Sigmoid colon (tissue), 7 donors: ENCODE data around the gene PLEKHA8. TPM values are rescaled to one million over a fixed set of nuclear protein-coding genes. Genes with fewer than 3 reads are reported as not detected.

Source experiments
- DNase-seq: peaks from one replicate; pipeline ENCODE4 v3.0.0-alpha.2; 2019
- H3K27ac ChIP-seq, 4 donors: fragments of 200-600 bp; sonication (generic); one replicate each; pipeline ENCODE4 v1.5.1; 2016 to 2019; ENCODE audit warnings: mild to moderate bottlenecking in 1 of 4
- H3K27me3 ChIP-seq, 3 donors: fragments of 200-600 bp; sonication (generic); one replicate each; pipeline ENCODE4 v1.5.1; 2019; ENCODE audit warnings: mild to moderate bottlenecking in 1 of 3
- H3K36me3 ChIP-seq, 4 donors: fragments of 200-600 bp; sonication (generic); one replicate each; pipeline ENCODE4 v1.5.1; 2016 to 2019
- H3K4me1 ChIP-seq, 4 donors: fragments of 200-600 bp; sonication (generic); one replicate each; pipeline ENCODE4 v1.5.1; 2017 to 2019
- H3K4me3 ChIP-seq, 4 donors: fragments of 200-600 bp; sonication (generic); one replicate each; pipeline ENCODE4 v1.5.1; 2017 to 2019; ENCODE audit warnings: mild to moderate bottlenecking in 2 of 4, moderate library complexity in 1 of 4
- H3K9me3 ChIP-seq, 4 donors: fragments of 200-600 bp in 3 of 4; sonication (generic) in 3 of 4; one replicate each; pipeline versions ENCODE4 v1.5.1 to v1.6.1; 2013 to 2019
- CTCF ChIP-seq, 4 experiments: fragments of 450-650 bp in 3 of 4; fragments of 200-600 bp in 1 of 4; IDR thresholded peaks; one replicate each; pipeline ENCODE4 v1.5.1; 2016 to 2019; ENCODE audit warnings: antibody characterized with exemption in 4 of 4, mild to moderate bottlenecking in 3 of 4, moderate library complexity in 2 of 4
- EP300 ChIP-seq, 4 donors: sonication (generic); formaldehyde crosslinking; IDR thresholded peaks; one replicate each; pipeline ENCODE4 v1.6.1; 2017; ENCODE audit warnings: antibody characterized with exemption in 4 of 4
- POLR2A ChIP-seq, 2 donors: fragments of 450-650 bp; IDR thresholded peaks; one replicate each; pipeline ENCODE4 v1.6.1; 2016; ENCODE audit warnings: antibody characterized with exemption in 2 of 2, mild to moderate bottlenecking in 2 of 2, moderate library complexity in 2 of 2
- POLR2AphosphoS5 ChIP-seq, 4 donors: sonication (generic); formaldehyde crosslinking; IDR thresholded peaks; one replicate each; pipeline ENCODE4 v1.6.1; 2017; ENCODE audit warnings: antibody characterized with exemption in 4 of 4
- WGBS, 2 donors: extraction: QIAGEN DNeasy Blood & Tissue Kit; methylation state at CpG; one replicate each; pipeline ENCODE4 v1.1.7; 2013; 5-methylcytosine and 5-hydroxymethylcytosine counted together
- intact Hi-C: fragments of 100-400 bp; cut with DNase I; formaldehyde crosslinking; loops from one replicate; pipeline ENCODE4 v1.15.1; 2023
- polyA plus RNA-seq, 3 donors: library from polyadenylated mRNA; stranded (reverse); fragments of 200-250 nt; gene quantifications; one replicate each; pipeline ENCODE4 v1.2.3, GENCODE V29; 2013
- total RNA-seq, 4 donors: library from RNA; depleted of rRNA; stranded (reverse); fragments of >200 nt; gene quantifications; one replicate each; pipeline ENCODE4 v1.1.0, GENCODE V29; 2016
- donor health status: healthy with polysubstance abuse.
- donor health status: Bipolar disorder and iron deficiency.
- donor health status: healthy.

PLEKHA8 gene
- total and polyA plus RNA-seq, 7 donors: 3.2 to 12.2 (median 7.7) TPM

GRCh38 chr7:30149640-30150272 lies 121.5 kb downstream of the PLEKHA8 start:
- Histone ChIP-seq H3K4me1 (peaks cover 0 to 9% (median 6%) of the 10 kb centered on the region in 4 donors), H3K27ac (no peak overlapping the region), H3K27me3 (no peaks in the 10 kb centered on the region), H3K36me3 (peaks cover 0 to 30% (median 4%) of the 10 kb centered on the region in 4 donors), H3K9me3 (no peaks in the 10 kb centered on the region), H3K4me3 (no peak overlapping the region)
- intact Hi-C loops: no loop called here
- no peak for TF ChIP-seq EP300 (IDR thresholded peaks at IDR 0.05)
- TF ChIP-seq CTCF (IDR thresholded peaks at IDR 0.05): no peak
- DNase-seq: no peak
- 87 to 90% methylated on average over 7 of the region's 7 CpGs for WGBS, 2 donors

GRCh38 chr7:30150711-30151110 lies 122.5 kb downstream of the PLEKHA8 start:
- Histone ChIP-seq H3K9me3 (no peaks in the 10 kb centered on the region), H3K4me1 (peaks cover 0 to 9% (median 5%) of the 10 kb centered on the region in 4 donors), H3K27me3 (no peaks in the 10 kb centered on the region), H3K27ac (no peak overlapping the region), H3K4me3 (no peak overlapping the region), H3K36me3 (peaks cover 0 to 34% (median 4%) of the 10 kb centered on the region in 4 donors)
- intact Hi-C loops: no loop called here
- DNase-seq: no peak
- 93 to 96% methylated on average over 7 of the region's 7 CpGs for WGBS, 2 donors
- no peak for TF ChIP-seq POLR2AphosphoS5 (IDR thresholded peaks at IDR 0.05)
- no peak for TF ChIP-seq POLR2A (IDR thresholded peaks at IDR 0.05)
- no peak for TF ChIP-seq CTCF (IDR thresholded peaks at IDR 0.05)
- no peak for TF ChIP-seq EP300 (IDR thresholded peaks at IDR 0.05)

- intact Hi-C loops: no loop called here
- no peak for DNase-seq
- Histone ChIP-seq H3K9me3 (no peaks in the 10 kb centered on the region), H3K4me3 (no peak overlapping the region), H3K4me1 (peaks cover 0 to 4% (median 0%) of the 10 kb centered on the region in 4 donors), H3K27me3 (no peaks in the 10 kb centered on the region), H3K27ac (no peak overlapping the region), H3K36me3 (peaks cover 0 to 56% (median 4%) of the 10 kb centered on the region in 4 donors)
- WGBS, 2 donors: 74 to 90% methylated on average over 9 of the region's 9 CpGs
- TF ChIP-seq CTCF (IDR thresholded peaks at IDR 0.05) (no peak), EP300 (IDR thresholded peaks at IDR 0.05) (no peak), POLR2AphosphoS5 (IDR thresholded peaks at IDR 0.05) (no peak)
These were observed 125.9 kb downstream of the PLEKHA8 start for GRCh38 chr7:30154111-30154587.

GRCh38 chr7:30155481-30155880 lies 127.3 kb downstream of the PLEKHA8 start:
- no peaks in the 10 kb centered on the region for H3K9me3 ChIP-seq
- H3K4me3 ChIP-seq: no peak overlapping the region
- TF ChIP-seq EP300 (IDR thresholded peaks at IDR 0.05) (no peak), POLR2AphosphoS5 (IDR thresholded peaks at IDR 0.05) (no peak)
- H3K36me3 ChIP-seq: peaks cover 0 to 64% (median 5%) of the 10 kb centered on the region in 4 donors
- WGBS, 2 donors: 84 to 91% methylated on average over 8 of the region's 8 CpGs
- H3K27me3 ChIP-seq: no peaks in the 10 kb centered on the region
- H3K4me1 ChIP-seq: peaks cover 0 to 4% (median 0%) of the 10 kb centered on the region in 4 donors
- intact Hi-C loops: no loop called here
- DNase-seq: no peak
- H3K27ac ChIP-seq: no peak overlapping the region

GRCh38 chr7:30157204-30157603 lies 129.0 kb downstream of the PLEKHA8 start:
- Histone ChIP-seq H3K36me3 (peaks cover 0 to 50% (median 2%) of the 10 kb centered on the region in 4 donors), H3K27ac (no peak overlapping the region), H3K4me3 (no peak overlapping the region), H3K27me3 (no peaks in the 10 kb centered on the region), H3K4me1 (peaks cover 0 to 4% (median 0%) of the 10 kb centered on the region in 4 donors), H3K9me3 (no peaks in the 10 kb centered on the region)
- DNase-seq: no peak
- WGBS, 2 donors: 59 to 88% methylated on average over 9 of the region's 9 CpGs
- TF ChIP-seq EP300 (IDR thresholded peaks at IDR 0.05): no peak
- TF ChIP-seq POLR2A (IDR thresholded peaks at IDR 0.05): no peak
- no peak for TF ChIP-seq CTCF (IDR thresholded peaks at IDR 0.05)
- TF ChIP-seq POLR2AphosphoS5 (IDR thresholded peaks at IDR 0.05): no peak
- intact Hi-C loops: no loop called here
